Measurements from ENCODE around the gene CPLX3. TPM values are rescaled to one million over a fixed set of nuclear protein-coding genes. Genes with fewer than 3 reads are reported as not detected.

CPLX3 gene, protein sequence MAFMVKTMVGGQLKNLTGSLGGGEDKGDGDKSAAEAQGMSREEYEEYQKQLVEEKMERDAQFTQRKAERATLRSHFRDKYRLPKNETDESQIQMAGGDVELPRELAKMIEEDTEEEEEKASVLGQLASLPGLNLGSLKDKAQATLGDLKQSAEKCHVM
- not detected in 2 replicates for total RNA-seq (ENCODE audit: low replicate concordance)
- long read RNA-seq: 0 reads

DNA sequence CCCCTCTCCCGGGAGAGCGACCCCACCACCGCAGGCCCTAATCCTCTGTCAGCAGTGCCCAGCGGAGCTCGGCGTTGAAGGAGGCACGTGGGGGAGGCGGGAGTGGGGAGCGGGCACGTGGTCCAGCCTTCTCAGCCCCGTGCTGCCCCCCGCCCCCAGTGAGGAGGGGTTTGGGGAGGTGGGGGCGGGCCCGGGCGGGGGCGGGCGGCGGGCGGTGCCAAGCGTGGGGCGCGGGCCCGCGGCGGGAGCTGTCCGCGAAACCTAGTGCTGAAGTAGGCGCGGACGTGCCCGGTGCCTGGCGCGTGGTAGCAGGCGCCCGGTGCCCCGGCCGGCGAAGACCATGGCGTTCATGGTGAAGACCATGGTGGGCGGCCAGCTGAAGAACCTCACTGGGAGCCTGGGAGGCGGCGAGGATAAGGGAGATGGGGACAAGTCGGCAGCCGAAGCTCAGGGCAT, at the start of gene CPLX3:
Gene CPLX3 (plus strand): TSS at position 264 of the 456 bp plus-strand sequence. CDS start 77 bp downstream, at position 341.
- Mint-ChIP-seq H3K27ac (no peak within 1 kb of the TSS), H3K4me1 (ENCODE audit: unreplicated experiment) (no peaks in the 10 kb centered on the region), H3K9me3 (no peaks in the 10 kb centered on the region), H3K4me3 (no peak within 1 kb of the TSS), H3K36me3 (no peaks in the 10 kb centered on the region), H3K27me3 (peaks cover 76% of the 10 kb centered on the region)
- DNase-seq (ENCODE audit: extremely low spot score, unreplicated experiment): no peak
- TF ChIP-seq, protein P1, sequence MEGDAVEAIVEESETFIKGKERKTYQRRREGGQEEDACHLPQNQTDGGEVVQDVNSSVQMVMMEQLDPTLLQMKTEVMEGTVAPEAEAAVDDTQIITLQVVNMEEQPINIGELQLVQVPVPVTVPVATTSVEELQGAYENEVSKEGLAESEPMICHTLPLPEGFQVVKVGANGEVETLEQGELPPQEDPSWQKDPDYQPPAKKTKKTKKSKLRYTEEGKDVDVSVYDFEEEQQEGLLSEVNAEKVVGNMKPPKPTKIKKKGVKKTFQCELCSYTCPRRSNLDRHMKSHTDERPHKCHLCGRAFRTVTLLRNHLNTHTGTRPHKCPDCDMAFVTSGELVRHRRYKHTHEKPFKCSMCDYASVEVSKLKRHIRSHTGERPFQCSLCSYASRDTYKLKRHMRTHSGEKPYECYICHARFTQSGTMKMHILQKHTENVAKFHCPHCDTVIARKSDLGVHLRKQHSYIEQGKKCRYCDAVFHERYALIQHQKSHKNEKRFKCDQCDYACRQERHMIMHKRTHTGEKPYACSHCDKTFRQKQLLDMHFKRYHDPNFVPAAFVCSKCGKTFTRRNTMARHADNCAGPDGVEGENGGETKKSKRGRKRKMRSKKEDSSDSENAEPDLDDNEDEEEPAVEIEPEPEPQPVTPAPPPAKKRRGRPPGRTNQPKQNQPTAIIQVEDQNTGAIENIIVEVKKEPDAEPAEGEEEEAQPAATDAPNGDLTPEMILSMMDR (conservative IDR thresholded peaks at IDR 0.05): no peak

DNA sequence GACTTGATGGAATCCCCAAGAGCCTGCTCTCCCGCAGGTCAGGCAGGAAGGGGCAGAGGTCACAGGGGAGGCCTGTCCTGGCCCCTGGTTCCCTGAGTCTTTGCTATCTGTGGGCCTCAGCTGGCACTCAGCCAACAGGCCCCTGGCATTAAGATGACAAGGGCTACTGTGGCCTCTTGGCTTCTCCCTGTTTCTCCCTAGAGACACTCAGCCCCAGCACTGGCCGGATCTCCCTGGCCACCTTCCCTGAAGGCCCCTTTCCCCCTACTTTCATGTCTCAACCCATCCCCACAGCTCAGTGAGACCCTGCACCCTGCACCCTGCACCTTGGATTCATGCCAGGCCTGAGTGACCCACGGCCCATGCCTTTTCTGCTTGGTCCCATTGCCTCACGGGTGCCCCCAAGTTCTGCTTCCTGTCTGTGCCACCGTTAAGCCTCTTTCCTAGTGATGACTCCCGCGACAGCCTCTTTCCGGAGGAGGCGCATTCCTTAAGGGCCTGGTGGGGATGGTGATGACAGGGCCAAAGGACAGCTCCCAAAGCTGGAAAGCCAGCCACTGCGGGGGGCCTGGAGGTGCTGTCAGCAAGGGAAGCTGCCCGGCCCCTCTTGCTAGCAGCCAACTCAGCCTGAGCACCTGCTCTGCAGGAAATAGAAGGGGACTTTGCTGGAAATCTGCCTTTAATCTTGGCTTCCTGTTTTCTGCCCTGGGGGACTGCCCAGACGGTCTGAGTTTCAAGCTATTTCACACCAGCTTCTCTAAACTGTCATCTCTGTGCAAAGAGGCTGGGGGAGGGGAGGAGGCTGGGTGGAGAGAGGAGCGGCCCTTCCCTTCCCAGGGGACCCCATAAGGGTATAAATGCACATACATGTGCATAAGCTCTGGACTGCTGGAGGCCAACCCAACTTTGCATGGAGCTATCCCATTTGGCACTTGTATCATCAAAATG, 49.3 kb upstream of the CPLX3 start:
- Mint-ChIP-seq H3K9me3 (no peaks in the 10 kb centered on the region), H3K4me1 (ENCODE audit: unreplicated experiment) (peaks cover 50% of the 10 kb centered on the region), H3K4me3 (no peak overlapping the region), H3K27me3 (no peaks in the 10 kb centered on the region), H3K36me3 (no peaks in the 10 kb centered on the region), H3K27ac (peak overlapping the region; percentile 78)
- no peak for DNase-seq (ENCODE audit: extremely low spot score, unreplicated experiment)
- TF ChIP-seq, protein P1 (conservative IDR thresholded peaks at IDR 0.05): no peak

DNA sequence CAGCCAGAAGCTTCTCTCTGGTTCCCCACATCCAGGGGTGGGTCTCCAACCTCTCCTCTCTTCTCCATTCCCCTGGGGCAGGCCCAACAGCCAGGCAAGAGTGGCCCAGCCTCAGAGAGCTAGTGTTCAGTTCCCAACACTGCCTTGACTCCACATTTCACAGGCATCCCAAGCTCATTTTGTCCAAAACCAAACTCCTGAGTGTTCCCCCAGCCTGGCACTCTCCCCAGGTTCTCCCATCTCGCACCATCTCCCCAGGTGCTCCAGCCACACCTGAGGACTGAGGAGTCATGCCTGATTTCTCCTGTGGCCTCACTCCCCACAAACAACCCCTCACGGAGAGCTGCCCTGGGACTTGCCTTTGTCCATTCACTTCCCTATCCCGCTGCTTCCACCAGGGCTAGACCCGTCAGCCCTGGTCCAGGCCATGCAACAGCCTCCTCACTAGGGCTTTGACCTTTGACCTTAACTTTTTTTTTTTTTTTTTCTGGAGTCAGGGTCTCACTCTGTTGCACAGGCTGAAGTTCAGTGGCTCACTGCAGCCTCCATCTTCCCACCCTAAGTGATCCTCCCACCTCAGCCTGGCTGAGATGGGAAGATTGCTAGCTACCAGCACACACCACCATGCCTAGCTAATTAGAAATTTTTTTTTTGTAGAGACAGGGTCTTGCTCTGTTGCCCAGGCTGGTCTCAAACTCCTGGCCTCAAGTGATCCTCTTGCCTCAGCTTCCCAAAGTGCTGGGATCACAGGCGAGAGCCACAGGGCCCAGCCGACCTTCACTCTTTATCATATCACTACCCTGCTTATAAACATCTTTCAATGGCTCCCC, 48.4 kb upstream of the CPLX3 start:
- Mint-ChIP-seq H3K4me3 (no peak overlapping the region), H3K4me1 (ENCODE audit: unreplicated experiment) (peaks cover 50% of the 10 kb centered on the region), H3K36me3 (no peaks in the 10 kb centered on the region), H3K9me3 (no peaks in the 10 kb centered on the region), H3K27me3 (no peaks in the 10 kb centered on the region), H3K27ac (peak overlapping the region; percentile 78)
- no peak for DNase-seq (ENCODE audit: extremely low spot score, unreplicated experiment)
- TF ChIP-seq, protein P1 (conservative IDR thresholded peaks at IDR 0.05): no peak

DNA sequence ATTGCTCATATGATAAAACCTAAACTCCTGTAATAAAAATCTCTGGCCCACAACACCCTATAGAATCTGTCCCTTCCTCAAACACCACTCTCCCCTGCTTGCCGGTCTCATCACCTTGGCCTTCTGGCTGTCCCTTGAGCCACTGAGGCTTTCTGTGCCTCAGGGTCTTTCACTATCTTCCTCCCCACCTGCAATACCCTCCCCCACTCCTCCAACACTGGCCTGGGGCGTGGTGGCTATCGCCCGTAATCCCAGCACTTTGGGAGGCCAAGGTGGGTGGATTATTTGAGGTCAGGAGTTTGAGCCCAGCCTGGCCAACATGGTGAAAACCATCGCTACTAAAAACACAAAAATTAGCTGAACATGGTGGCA, 47.8 kb upstream of the CPLX3 start:
- Mint-ChIP-seq H3K4me3 (no peak overlapping the region), H3K27me3 (no peaks in the 10 kb centered on the region), H3K27ac (no peak overlapping the region), H3K36me3 (no peaks in the 10 kb centered on the region), H3K4me1 (ENCODE audit: unreplicated experiment) (peaks cover 52% of the 10 kb centered on the region), H3K9me3 (no peaks in the 10 kb centered on the region)
- TF ChIP-seq, protein P1 (conservative IDR thresholded peaks at IDR 0.05): no peak
- DNase-seq (ENCODE audit: extremely low spot score, unreplicated experiment): no peak

DNA sequence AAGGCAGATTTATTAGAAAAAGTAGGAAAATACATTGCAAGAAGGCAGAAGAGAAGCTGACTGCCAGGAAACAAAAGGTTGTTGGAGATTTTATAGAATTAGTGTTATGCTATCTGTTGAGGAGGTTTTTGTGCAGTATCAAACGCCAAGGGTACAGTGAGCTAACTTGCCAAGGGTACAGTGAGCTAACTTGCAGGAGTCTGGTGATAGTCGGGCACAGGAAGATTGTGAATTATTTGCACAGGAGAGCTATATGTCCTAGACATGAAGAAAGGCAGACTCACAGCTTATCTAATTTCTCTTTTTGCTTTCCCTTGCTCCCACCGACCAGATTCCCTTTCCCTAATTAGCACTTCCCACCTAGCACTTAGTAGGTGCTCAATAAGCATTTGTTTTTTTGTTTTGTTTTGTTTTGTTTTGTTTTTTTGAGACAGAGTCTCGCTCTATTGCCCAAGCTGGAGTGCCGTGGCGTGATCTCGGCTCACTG, 47.2 kb upstream of the CPLX3 start:
- Mint-ChIP-seq H3K4me3 (no peak overlapping the region), H3K4me1 (ENCODE audit: unreplicated experiment) (peaks cover 50% of the 10 kb centered on the region)
- TF ChIP-seq, protein P1 (conservative IDR thresholded peaks at IDR 0.05): no peak

More for the DNA sequence above, 47.2 kb upstream of the CPLX3 start:
- no peak for DNase-seq (ENCODE audit: extremely low spot score, unreplicated experiment)
- H3K27me3 Mint-ChIP-seq: no peaks in the 10 kb centered on the region
- peak overlapping the region; percentile 86 for H3K27ac Mint-ChIP-seq
- no peaks in the 10 kb centered on the region for H3K9me3 Mint-ChIP-seq
- no peaks in the 10 kb centered on the region for H3K36me3 Mint-ChIP-seq

Data from type B pancreatic cell (in vitro differentiated cells).